HG02852 (cell line): Measurements from ENCODE around the gene GNAT1.

Source experiments
- ATAC-seq: cut with Tn5 transposase; IDR thresholded peaks from one replicate; pipeline ENCODE4 v1.9.1; 2021; ENCODE audit warnings: mild to moderate bottlenecking, moderate library complexity; ENCODE audit not compliant: unreplicated experiment

The GNAT1 gene

DNA sequence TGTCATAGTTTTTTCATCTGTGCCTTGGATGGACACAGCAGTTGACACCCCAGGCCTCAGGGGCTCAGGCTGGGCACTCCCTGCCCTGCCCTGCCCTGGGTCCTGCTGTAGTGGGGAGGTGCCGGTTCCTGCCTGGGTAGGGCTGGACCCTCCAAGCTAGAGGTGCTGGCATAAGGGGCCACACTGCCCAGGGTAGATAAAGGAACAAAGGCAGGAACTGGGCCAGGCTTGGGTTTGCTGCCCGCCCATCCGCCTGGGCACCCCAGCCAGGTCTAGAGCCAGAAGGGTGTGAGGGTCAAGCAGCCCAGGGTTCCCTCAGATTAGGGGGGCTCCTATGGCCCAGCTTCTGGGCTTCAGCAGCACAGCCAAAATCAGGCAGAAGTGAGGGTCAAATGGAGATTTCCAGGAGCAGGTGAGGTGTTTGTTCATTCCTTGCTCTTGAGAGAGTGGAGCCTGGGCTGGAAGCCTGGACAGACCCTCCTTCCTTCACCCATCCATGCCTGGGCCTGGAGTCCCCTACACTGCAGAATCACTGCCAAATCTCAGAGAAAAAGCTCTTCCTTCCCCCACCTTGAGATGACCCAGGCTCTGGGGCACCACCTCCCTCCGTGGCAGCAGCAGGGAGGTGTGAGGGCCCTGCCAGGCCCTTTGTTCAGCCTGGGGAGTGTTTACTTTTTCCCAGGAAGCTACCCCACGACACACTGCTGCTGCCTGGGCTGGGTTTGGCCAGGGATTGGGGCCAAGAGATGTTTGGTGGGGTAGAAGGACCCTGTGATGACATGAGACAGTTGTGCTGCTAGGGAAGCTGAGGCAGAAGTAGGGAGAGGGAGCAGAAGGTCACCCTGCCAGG lies 29.2 kb upstream of the GNAT1 start:
- ATAC-seq = no peak

DNA sequence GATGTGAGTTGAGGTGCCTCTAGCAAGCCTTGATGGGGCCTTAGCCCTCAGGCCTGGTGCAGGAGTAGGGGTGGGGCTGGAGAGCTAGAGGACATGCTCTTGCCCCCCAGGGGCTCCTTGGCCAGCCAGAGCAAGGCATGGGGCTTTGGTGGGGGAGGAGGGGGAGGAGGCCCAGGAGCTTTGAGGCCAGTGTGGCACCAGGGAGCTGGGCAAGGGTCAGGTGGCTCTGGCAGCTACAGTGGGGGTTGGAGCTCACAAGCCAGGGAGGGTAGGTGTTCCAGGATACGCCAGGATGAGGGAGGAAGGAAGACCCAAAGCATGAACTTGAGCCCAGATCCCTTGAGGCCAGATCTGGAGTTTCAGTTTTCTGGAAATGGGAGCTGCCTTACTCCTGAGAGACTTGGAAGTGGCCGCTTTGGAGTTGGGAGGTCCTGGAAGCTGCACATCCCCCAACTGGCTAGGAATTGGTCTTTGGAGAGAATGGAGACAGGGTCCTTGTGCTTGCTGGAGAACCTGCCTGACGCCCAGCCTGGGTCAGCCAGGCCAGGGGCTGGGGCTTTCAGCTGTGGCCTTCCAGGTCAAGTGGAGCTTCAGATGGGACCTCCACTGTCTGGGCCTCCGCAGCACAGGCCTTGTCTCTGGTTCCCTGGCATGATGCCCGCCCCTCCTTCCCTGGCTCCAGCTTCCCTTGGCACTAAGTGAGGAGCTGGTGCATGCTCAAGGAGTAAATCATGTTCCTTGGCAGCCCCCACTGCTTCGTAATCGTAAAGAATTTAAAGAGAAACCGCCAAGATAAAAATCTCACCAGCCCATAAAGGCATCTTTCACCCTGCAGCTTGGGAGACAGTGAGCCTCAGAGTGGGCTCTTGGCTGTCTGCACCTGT lies 27.6 kb upstream of the GNAT1 start:
- no peak for ATAC-seq

DNA sequence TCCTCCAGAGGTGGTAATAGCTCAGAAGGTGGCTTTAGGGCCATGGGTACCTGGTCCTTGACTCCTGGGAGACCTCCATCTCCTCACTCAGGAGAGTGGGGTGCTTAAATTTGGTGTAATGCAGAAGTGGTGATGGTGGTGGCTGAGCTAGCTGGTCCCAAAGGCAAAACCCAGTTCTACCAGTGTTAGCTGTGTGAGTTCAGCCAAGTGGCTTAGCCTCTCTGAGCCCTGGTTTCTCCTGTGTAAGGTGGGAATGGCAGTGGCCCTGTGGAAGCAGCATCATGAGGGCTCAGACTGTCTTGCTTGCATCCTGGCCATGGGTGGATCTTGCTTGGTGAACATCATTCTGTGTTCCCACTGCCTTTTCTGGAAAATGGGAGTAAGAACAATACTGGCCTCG lies 26.9 kb upstream of the GNAT1 start:
- ATAC-seq = no peak

DNA sequence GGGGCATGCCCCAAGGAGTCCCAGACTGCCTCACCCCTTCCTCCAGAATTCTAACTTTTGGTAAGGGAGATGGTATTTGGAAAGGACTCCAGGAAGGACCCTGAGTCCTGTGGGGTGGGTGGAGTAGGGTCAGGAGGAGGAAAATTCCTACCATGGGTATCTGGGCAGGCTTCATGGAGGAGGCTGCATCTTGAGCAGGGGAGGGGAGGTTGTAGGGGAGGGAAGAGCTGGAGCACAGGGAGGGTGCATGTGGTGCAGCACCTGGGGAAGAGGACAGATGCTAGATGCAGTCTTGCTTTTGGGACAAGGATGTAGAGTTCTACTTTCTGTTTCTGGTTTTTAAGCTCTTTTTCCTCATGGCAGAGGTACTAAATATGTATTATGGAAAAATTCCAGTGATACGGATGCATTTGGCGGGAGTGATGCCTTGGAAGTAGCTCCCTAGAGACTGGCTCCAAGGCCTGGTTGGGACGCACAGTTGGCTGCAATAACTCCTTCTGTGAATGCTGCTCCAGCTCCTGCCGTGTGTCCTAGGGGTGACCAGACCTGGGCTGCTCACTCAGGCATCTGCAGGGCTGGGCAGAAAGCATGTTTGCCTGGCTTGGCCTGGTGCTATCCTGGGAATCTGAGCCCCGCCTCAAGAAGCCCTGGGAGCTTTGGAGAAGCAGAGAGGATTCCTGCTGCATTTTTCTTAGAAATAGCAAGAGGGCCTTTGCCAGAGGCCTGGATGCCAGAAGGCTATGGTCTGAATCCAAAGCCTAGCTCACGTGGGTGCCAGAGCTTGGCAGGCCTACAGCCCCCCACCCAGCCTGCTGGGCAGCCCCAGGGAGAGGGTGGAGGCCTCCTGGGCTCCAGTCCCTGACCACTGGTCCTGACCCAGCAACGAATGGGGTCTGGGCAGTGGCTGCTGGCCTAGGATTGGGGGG lies 26.2 kb upstream of the GNAT1 start:
- ATAC-seq = no peak

DNA sequence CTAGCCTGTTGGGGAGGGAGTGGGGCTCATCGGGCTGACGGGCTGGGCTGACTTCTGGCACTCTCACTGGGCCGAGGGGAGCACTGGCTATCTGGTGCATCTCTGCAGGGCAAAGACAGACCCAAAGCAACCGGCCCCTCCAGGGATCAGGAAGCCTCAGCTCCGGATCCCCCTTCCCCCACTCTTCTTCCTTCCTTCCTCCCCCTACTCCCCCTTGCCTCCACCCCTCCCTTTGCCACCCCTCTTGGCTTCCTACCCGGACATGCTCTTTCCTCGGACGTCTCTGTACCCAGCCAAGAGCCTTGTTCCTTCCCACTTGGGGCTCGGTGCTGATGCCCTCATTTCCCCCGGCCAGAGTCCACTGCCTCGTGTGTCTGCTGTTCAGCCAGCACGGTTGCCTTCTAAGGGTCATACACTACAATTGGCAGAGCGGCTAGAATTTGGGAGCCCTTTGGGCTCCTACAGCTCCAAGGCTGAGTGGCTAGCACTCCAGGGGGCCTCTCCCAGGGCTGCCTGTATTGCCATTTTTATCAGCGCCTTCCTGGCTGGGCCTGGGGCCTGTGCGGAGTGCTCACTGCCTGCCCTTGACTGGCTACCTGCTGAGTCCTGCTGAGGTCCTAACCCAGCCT lies 25.4 kb upstream of the GNAT1 start:
- no peak for ATAC-seq

DNA sequence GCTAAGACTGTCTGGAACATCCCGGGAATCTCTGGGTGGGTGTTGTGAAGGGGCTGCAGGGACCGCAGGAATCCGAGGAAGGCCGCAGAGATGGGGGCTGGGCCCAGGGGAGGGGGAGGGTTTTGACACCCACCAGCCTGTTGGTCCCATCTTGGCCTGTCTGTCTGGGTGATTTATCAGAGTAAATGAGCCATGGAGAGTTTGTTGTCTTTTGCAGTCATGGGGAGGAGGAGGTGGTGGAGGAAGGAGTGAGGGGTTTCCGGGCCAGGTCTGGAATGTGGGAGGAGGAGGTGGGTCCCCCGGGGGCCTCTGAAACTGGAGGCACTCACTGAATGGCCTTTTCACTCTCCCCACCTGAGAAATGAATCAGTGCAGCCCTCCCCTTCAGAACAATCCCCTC lies 24.8 kb upstream of the GNAT1 start:
- no peak for ATAC-seq

DNA sequence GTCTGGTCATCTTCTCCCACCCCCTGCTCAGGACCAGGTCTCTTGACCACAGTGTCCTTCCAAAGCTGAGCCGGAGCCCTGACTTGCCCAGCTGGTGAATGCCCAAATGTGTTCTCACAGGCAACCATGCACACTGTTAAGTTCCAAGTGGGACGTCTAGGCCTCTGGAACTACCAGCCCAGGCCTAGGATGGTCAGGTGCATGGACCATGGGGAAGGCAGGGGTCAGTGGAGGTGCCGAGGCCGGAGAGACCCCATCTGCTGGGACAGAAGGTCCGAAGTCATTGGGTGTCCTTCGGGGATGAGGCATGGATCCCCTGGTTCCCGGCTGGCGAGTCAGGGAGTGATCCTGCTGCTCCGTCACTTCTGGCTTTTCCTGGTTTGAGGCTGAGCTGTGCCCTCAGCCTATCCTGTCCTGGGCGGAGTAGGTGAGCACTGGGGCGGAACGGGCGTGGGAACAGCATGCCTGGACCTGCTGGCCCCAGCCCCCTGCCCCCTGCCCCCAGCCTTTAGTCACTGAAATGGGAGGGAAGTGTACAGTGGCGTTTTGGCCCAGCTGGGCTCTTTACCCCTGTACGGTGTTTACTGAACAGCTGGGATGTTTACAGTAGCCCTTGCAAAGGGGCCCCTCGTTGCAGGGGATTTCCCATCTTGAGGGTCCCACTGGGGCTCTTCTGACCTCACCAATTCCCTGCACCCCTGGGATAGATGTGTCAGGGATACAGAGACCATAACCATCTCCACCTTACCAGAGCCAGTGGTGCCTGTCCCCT lies 24.2 kb upstream of the GNAT1 start:
- ATAC-seq = no peak

DNA sequence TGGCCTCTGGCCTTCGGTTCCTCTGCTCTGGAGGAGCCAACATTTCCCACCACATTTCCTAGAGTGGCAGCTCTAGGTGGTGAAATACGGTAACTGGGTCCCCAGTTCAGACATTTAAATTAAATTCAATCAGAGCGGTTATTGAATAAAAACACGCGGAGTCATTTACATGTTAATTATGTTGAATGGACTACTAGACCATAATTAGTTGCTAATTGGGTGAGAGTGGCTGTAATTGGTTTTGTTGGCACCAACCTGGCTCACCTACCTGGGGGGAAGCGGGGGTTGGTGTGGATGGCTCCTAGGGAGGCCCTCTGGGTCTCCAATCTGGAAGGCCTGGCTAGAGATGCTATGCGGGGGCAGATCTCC lies 23.6 kb upstream of the GNAT1 start:
- ATAC-seq = no peak

DNA sequence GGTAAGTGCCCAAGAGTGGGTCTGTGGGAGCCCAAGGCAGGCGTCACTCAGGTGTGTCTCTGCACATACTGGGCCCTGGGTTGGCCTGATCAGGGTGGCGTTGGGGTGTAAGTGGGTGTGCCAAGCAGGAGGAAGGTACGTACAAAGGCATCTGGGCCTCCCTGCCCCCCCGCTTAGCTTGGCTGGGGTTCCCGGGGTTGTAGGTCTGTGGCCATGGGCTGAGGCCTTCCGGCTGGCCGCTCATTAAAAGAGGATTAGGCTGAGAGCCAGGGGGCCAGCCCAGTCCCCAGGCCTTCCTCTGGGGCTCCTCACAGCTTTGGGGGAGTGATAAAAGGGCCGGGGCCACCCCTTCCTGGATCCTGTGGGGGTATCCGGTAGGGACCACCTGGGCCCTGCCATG lies 23.0 kb upstream of the GNAT1 start:
- ATAC-seq = no peak

DNA sequence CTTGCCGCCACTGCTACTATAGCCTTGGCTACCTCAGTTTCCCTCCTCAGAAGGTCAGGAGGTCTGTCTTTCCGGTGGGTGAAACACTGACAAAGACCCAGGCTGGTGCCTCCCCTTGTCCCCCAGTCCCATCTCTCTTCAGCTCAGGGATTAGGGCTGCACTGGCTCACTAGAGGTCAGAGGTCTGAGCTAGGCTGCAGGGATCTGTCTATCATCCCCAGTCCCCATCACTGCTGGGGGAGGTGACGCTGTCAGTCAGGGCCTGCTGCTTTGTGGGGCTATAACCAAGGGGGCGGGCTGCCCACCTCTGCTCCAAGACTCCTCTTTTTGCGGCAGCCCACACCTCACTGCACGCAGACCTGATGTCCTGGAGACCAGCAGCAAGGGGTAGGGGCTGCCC lies 22.6 kb upstream of the GNAT1 start:
- no peak for ATAC-seq

DNA sequence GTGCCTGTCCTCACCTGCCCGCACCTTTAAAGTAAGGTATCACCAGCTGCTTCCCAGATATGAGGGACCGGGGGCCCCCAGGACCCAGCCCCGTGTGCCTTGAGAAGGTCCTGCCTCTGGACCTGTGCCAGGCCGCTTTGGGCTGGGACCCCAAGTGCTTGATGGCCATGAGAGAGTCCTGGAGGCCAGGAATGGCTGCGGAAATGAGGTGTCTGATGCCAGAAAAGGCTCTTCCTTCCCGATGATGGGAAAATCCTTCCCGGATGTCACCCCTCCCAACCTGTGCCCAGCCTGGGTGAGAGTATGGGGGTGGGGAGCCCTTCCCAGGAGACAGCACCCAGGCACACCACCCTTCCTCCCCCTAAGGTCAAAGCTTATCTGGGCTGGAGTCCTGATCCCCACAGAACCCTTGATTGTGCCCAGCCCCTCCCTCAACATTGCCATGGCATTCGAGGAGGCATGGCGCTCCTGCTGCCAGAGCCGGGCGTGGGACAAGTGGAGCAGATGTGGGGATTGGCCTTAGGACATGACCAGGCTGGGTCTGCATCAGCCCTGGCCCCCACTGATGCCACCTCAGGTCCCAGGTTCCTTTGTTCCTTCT lies 22.1 kb upstream of the GNAT1 start:
- no peak for ATAC-seq

DNA sequence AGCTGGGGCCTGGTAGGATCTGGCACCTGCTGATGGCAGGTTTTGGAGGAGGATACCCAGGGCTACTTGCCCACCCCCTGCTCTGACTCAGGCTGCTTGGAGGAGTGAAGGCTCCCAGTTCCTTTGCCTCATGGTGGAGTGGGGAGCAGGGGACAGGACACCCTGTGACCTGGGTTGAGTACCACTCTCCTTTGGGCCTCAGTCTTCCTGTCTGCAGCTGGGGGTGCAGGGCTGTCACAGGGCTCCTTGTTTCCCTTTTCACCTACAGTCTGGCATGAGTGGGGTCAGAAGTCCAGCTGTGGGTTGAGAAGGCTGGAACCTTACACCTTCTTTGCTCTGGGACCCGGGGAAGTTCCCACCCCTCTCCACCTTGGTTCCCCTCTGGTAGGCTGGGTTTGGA lies 21.6 kb upstream of the GNAT1 start:
- no peak for ATAC-seq

DNA sequence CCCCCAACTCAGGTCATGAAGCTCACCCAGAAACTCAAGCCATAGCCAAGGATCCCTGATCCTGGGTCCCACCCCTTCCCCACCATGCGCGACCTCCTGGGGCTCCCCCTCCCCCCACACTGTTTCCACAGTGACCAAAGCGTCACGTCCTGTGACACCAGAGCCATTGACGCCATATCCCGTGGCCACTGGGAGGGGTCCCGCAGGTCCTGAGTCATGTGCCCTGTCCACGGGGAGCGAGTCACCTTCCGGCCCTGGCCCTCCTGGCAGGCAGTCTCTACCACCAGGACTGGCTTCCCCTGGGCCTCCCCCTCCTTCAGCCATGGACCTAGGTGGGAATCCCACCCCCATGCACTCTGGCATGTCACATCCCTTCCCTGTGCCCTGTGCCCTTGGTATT lies 20.7 kb upstream of the GNAT1 start:
- ATAC-seq = no peak

DNA sequence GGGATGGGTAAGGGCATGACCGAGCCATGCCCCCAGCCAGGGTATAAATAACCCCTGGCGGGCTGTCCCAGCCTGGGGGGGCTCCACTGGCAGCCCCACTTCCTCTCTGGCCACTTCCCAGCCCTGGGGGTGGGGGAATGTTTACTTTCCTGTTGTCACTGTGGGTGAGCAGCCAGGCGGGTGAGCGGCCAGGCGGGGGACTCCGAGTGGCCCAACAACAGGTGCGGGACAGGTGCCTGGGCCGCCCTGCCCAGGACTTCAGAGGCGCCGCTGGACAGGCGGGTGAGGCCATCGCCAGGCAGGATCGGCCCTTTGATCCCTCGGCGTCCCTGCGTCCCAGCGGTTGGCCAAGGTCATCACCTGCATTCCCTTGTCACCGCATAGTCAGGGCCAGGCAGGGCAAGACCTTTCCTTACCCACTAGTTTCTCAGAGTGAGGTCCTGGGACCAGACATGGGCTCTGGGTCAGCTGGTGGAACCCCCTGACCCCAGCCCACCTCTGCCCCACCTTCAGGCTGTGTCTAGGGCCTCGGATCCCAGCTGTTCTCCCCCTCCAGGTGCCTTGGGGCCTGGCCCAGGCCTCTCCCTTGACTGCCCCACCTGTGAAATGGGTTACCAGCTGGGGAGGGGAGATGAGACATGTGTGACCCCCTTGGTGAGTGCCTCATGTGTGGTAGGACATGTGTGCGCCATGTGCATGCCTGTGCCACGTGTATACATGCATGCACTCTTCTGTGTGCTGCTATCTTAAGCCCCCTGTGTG lies 19.7 kb upstream of the GNAT1 start:
- no peak for ATAC-seq

DNA sequence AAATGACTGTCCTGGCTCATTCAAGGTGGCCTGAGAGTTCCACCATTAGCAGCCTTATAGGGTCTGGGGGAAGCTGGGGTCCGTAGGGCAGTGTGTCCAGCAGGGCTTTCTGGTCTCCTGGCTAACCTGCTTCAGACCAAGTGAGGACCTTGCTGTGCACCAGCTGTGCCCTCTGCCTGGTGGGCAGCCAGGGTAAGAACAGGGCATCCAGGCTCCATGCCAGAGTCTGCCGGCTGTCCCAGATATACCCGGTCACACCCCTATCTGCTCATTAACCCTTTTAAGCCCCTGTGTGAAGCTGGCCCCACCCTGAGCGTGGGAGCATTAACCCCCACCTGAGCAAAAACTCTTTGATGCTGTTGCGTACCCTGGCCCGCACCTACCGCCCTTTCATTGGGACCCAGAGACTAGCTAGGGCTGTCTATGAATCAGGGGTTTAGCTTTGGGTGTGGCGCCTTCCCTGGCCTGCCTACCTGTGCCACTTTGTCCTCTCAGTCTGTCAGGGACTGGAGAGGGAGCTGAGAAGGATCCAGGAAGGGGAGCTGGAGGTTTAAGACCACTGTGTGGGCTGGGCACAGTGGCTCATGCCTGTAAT lies 18.7 kb upstream of the GNAT1 start:
- ATAC-seq = no peak

DNA sequence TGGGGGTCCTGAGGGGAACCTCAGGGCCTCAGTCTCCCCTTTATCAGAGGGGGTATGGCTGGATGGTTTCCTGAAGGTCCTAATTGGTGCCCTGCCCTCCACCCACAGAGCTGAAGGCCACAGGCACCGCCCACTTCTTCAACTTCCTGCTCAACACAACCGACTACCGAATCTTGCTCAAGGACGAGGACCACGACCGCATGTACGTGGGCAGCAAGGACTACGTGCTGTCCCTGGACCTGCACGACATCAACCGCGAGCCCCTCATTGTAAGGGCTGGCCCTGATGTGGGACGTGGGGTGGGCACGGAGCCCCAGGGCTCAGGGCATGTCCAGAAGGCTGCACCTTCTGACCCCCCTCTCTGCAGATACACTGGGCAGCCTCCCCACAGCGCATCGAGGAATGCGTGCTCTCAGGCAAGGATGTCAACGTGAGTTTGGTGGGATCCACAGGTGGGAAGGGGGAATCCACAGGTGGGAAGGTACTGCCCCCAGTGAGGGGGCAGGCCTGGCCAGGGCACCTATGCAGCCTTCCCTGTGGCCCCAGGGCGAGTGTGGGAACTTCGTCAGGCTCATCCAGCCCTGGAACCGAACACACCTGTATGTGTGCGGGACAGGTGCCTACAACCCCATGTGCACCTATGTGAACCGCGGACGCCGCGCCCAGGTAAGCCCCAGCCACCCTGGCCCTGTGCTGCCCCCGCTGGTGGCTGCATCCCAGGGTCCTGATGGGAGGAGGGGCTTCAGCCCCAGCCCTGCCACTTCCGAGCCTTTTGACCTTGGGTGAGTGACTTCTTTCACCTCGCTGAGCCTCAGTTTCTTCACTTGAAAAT lies 17.5 kb upstream of the GNAT1 start:
- ATAC-seq = no peak

DNA sequence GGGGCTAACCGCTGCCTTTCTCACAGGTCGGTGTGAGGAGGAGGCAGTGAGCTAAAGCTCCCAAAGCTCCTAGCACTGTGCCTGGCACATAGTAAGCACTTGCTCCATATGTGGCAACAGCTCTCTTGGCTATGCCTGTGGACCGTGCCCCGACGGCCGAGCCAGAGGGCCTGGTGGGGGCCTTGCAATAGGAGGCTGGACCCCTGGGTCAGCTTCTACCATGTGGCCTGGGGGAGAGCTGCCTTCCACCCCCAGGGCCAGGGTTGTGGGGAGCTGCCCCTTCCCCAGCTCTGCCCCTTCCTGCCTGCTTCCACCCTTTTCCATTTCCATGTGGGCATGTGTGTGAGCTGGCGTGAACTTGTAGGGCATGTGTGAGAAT lies 16.9 kb upstream of the GNAT1 start:
- ATAC-seq = no peak
